Measurements from ENCODE around the gene TRIM14. TPM values are rescaled to one million over a fixed set of nuclear protein-coding genes. Genes with fewer than 3 reads are reported as not detected.

The TRIM14 gene
- total RNA-seq, 1 donor from 2014 or later, result 12.8 TPM

DNA sequence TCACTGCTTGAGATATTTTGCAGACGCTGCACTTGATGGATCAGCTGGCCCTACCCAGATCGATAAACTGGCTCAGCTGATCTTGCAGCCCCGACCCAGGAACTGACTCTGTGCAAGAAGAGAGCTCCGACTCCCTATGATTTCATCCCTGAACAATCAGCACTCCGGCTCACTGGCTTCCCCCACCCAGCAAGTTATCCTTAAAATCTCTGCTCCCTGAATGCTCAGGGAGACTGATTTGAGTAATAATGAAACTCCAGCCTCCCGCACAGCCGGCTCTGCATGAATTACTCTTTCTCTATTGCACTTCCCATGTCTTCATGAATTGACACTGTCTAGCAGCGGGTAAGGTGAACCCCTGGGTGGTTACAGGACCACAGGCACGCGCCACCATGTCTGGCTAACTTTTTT is 79.4 kb downstream of the TRIM14 start:
- ATAC-seq (ENCODE audit: low read depth), result peak; percentile 22
- no peaks in the 10 kb centered on the region for H3K9me3 Mint-ChIP-seq
- H3K27me3 Mint-ChIP-seq, result peaks cover 4% of the 10 kb centered on the region
- intact Hi-C loops (cut with micrococcal nuclease), result no loop called here
- POLR2A ChIA-PET, result interaction anchor here (1.1 kb wide), 3 partner anchors 17 to 117 kb away, joined by 3 to 5 read pairs (median 4); partner anchors contain the start of genes NANS and TRMO
- H3K4me1 Mint-ChIP-seq, result peaks cover 58% of the 10 kb centered on the region
- H3K4me3 Mint-ChIP-seq, result peak overlapping the region; percentile 76
- no peaks in the 10 kb centered on the region for H3K36me3 Mint-ChIP-seq (ENCODE audit: low read depth)
- no peak for DNase-seq
- CTCF ChIA-PET, result interaction anchor here (1.0 kb wide), 2 partner anchors 32 to 116 kb away, joined by 3 to 5 read pairs; no protein-coding TSS in a partner anchor
- H3K27ac Mint-ChIP-seq, result peak overlapping the region; percentile 46
- TF ChIP-seq, protein P1, sequence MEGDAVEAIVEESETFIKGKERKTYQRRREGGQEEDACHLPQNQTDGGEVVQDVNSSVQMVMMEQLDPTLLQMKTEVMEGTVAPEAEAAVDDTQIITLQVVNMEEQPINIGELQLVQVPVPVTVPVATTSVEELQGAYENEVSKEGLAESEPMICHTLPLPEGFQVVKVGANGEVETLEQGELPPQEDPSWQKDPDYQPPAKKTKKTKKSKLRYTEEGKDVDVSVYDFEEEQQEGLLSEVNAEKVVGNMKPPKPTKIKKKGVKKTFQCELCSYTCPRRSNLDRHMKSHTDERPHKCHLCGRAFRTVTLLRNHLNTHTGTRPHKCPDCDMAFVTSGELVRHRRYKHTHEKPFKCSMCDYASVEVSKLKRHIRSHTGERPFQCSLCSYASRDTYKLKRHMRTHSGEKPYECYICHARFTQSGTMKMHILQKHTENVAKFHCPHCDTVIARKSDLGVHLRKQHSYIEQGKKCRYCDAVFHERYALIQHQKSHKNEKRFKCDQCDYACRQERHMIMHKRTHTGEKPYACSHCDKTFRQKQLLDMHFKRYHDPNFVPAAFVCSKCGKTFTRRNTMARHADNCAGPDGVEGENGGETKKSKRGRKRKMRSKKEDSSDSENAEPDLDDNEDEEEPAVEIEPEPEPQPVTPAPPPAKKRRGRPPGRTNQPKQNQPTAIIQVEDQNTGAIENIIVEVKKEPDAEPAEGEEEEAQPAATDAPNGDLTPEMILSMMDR (IDR thresholded peaks at IDR 0.05), result no peak

DNA sequence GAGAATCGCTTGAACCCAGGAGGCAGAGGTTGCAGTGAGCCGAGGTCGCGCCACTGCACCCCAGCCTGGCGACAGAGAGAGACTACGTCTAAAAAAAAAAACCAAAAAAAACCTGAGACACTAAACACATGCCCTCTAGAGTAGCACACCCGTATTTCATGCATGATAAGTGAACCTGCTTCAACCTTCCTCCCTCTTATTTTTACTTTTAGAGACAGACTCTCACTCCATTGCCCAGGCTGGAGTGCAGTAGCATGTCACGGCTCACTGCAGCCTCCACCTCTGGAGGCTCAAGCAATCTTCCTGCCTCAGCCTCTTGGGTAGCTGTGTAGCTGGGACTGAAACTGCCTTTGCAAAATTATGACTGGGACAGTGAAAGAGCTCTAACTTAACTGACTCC is 80.1 kb downstream of the TRIM14 start:
- intact Hi-C loops (cut with micrococcal nuclease), result no loop called here
- Mint-ChIP-seq H3K9me3 (no peaks in the 10 kb centered on the region), H3K27me3 (peaks cover 4% of the 10 kb centered on the region), H3K27ac (peak overlapping the region; percentile 24), H3K4me3 (peak overlapping the region; percentile 46), H3K36me3 (ENCODE audit: low read depth) (no peaks in the 10 kb centered on the region), H3K4me1 (peaks cover 61% of the 10 kb centered on the region)
- ChIA-PET POLR2A (interaction anchor here (1.1 kb wide), 2 partner anchors 18 to 56 kb away, joined by 3 to 4 read pairs; partner anchors contain the start of gene NANS), CTCF (interaction anchor here (1.0 kb wide), 2 partner anchors 32 to 115 kb away, joined by 3 to 5 read pairs; no protein-coding TSS in a partner anchor)
- TF ChIP-seq, protein P1 (IDR thresholded peaks at IDR 0.05), result no peak
- ATAC-seq (ENCODE audit: low read depth), result peak; percentile 20
- DNase-seq, result no peak

DNA sequence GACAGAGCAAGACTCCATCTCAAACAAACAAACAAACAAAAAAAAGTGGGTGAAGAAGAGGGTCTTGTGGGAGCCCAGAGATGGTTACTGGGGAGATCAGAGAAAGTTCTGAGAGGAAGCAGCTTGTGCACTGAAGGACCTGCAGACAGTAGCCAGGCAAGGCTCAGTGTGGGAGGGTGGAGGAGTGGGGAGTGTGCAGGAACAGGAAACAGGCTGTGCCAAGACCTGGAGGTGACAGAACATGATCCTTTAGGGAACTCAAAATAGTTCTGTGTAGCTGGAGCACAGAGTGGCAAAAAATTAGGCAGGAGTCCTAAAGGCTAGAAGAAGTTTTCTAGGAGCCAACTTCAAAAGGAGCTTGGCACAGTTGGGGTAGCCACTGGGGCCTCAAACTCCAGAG is 81.7 kb downstream of the TRIM14 start:
- TF ChIP-seq, protein P1 (IDR thresholded peaks at IDR 0.05), result no peak
- DNase-seq (no peak), ATAC-seq (ENCODE audit: low read depth) (no peak)
- intact Hi-C loops (cut with micrococcal nuclease), result no loop called here
- H3K36me3 Mint-ChIP-seq (ENCODE audit: low read depth), result no peaks in the 10 kb centered on the region
- peaks cover 55% of the 10 kb centered on the region for H3K4me1 Mint-ChIP-seq
- no peaks in the 10 kb centered on the region for H3K9me3 Mint-ChIP-seq
- H3K4me3 Mint-ChIP-seq, result no peak overlapping the region
- POLR2A ChIA-PET, result interaction anchor here (1.1 to 2.1 kb wide), 2 partner anchors 19 to 115 kb away, joined by 3 to 9 read pairs; partner anchors contain the start of genes NANS and TRMO
- no peak overlapping the region for H3K27ac Mint-ChIP-seq
- peaks cover 4% of the 10 kb centered on the region for H3K27me3 Mint-ChIP-seq
- CTCF ChIA-PET, result interaction anchor here (0.7 to 2.1 kb wide), 2 partner anchors 74 to 114 kb away, joined by 3 to 12 read pairs; partner anchors contain the start of gene TRMO

DNA sequence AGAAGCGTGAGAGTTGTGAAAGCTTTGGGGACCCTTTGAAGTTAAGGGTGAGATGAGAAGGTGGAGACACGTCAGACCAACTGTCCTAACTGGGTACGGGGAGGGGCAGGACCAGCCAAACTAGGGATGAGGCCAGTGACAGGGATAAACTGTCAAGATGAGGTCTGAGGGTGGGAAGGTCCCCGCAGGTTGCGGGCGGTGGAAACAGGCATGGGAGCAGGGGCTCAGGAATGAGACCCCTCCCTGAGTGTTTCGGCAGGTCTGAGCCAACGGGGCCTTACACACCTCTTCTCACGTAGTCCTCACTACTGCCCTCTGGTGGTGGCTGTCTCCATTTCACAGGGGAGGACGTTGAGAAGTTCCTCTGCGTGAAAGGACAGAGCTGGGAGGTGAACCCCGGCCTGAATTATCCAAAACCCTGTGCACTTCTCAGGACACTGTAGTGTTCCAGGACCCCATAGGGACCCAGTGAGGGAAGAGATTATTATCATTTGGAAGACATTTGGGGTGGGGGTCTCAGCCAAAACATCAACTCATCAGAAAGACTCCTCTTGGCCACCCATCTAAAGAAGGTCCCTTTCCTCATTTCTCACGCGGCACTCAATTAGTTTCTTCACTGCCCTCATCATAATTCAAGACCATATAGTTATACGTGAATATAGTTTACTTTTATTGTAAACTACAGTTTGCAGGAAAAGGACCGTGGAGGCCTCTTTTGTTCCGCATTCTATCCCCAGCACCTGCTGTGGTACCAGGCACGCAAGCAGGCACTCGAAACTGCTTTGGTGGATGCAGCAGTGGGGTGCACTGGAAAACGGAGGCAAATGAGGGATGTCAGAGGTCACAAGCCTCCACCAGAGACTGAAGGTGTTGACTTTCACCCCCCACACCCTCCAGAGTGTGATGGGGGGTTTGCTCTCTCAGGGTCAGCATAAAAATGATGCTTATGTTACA is 84.2 kb downstream of the TRIM14 start:
- H3K4me1 Mint-ChIP-seq, result peaks cover 47% of the 10 kb centered on the region
- peak overlapping the region; percentile 1 for H3K4me3 Mint-ChIP-seq
- H3K36me3 Mint-ChIP-seq (ENCODE audit: low read depth), result no peaks in the 10 kb centered on the region

More for the DNA sequence above, 84.2 kb downstream of the TRIM14 start:
- Mint-ChIP-seq H3K27ac (peak overlapping the region; percentile 36), H3K27me3 (no peaks in the 10 kb centered on the region), H3K9me3 (no peaks in the 10 kb centered on the region)
- ATAC-seq (ENCODE audit: low read depth), result peak; percentile 89
- POLR2A ChIA-PET, result interaction anchor here (0.6 to 1.3 kb wide), 6 partner anchors 10 to 566 kb away, joined by 3 to 9 read pairs (median 3); partner anchors contain the start of genes NANS and TRMO
- DNase-seq, result peak; percentile 73
- CTCF ChIA-PET, result interaction anchor here (0.6 to 4.6 kb wide), 13 partner anchors 10 to 159 kb away, joined by 3 to 49 read pairs (median 5); partner anchors contain the start of genes ANP32B, NANS and TRMO
- intact Hi-C loops (cut with micrococcal nuclease), result loop anchor here (1.0 to 2.0 kb wide), 7 partner anchors 10 to 325 kb away; partner anchors contain the start of genes ANP32B and NANS
- TF ChIP-seq, protein P1 (IDR thresholded peaks at IDR 0.05), result no peak
